Suppressor macrophage (primary cell): ENCODE data around the gene IGFN1.
"Not testable (repeated sequence)": the region's sequence is repeated elsewhere in the genome, so short reads cannot be mapped to it uniquely, and the experiment has no call there.

ENCODE experiments used
- DNase-seq, 4 experiments: peaks; one replicate each; pipeline ENCODE4 v3.0.0-alpha.2; 2020 to 2022

IGFN1 gene

DNA sequence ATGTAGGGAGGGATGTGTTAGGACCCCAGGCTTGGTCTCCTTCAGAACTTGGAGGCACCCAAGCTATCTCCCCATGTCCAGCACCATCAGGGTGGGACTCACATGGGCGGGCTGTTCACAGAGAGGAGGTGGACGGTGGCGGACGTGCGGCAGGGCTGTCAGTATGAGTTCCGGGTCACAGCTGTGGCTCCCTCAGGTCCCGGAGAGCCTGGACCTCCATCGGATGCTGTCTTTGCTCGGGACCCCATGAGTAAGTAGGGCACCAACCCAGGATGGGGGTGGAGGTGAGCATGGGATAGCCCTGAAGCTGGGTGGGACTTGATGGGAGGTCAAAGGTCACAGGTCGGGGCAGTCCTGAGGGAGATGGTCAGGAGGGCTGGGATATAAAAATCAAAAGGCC is 27.8 kb downstream of the IGFN1 start:
- DNase-seq = no peak

DNA sequence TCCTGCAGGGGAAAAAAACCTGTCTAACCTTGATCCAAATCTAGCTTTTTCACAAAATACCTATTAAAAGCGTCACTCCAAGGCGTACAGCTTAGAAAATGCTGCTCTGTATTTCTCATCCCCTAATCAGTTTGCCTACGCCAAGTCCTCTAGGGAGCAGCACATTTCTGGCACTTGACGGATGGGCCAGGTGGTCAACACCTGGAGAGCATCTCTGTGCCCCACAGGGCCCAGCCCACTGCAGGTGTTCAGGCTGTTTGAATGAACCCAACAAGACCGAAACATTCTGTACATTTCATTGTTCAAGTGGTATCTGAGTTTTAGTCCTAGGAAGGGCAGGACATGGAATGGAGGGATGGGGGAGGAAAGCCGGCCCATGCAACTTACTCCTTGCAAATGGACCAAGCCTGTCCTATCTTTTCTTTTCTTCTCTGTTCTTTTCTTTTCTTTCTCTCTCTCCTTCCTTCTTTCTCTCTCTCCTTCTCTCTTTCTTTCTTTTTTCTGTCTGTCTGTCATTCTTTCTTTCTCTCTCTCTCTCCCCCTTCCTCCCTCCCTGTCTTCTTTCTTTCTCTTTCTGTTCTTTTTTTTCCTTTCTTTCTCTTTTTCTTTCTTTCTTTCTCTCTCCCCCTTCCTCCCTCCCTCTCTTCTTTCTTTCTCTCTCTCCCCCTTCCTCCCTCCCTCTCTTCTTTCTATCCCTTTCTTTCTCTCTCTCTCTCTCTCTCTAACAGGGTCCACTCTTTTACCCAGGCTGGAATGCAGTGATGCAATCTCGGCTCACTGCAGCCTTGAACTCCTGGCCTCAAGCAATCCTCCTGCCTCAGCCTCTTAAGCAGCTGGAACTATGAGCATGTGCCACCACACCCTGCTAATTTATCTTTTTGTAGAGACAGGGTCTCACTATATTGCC is 29.1 kb downstream of the IGFN1 start:
- no peak for DNase-seq

DNA sequence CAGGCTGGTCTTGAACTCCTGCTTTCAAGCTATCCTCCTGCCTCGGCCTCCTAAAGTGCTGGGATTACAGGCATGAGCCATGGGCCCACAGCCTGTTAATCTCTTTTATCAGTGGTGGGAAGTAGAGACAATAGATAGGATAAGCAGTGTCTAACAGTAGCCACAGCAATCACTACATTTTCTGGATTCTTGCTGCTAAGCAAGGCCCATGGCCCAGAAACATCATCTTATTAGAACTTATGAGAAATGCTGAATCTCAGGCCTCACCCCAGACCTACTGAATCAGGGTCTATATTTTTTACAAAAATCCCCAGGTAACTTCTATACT is 29.7 kb downstream of the IGFN1 start:
- DNase-seq = no peak

DNA sequence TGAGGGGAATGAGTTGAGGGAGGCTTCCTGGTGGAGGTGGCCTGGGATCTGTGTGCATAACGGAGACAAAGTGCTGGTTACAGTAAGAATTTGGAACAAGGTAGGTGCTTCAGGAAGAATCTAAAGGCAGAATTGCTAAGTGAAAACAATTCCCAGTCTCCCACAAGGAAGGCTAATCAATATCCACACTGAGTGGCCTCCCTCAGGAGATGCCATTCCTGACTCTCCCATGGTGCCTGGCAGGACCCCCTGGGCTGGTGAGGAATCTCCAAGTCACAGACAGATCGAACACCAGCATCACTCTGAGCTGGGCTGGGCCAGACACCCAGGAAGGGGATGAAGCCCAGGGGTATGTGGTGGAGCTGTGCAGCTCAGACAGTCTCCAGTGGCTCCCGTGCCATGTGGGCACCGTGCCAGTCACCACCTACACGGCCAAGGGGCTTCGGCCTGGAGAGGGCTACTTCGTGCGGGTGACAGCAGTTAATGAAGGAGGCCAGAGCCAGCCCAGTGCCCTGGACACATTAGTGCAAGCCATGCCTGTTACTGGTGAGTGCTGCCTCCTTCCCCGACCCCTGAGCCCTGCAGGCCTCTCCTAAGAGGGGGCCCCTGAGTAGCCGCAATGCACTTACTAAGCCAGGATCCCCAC is 30.7 kb downstream of the IGFN1 start:
- DNase-seq = no peak

DNA sequence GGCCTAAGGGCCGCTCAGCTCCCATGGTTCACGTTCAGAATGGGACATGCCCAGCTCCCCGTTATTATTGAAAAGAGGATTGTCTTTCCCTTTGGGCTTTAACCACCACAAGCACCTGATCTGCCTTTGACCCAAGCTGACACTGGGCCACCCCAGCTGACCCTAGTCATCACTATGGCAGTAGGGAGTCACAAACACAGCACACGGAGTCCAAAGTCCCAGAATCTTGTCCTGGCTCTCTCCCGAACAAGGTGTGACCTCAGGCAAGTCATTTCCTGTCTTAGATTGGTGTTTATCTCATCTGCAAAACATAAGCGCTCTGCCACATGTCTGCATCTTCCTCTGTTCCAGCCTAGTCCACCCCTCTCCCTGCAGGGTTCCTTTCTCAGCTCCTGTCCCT is 31.5 kb downstream of the IGFN1 start:
- no peak for DNase-seq

DNA sequence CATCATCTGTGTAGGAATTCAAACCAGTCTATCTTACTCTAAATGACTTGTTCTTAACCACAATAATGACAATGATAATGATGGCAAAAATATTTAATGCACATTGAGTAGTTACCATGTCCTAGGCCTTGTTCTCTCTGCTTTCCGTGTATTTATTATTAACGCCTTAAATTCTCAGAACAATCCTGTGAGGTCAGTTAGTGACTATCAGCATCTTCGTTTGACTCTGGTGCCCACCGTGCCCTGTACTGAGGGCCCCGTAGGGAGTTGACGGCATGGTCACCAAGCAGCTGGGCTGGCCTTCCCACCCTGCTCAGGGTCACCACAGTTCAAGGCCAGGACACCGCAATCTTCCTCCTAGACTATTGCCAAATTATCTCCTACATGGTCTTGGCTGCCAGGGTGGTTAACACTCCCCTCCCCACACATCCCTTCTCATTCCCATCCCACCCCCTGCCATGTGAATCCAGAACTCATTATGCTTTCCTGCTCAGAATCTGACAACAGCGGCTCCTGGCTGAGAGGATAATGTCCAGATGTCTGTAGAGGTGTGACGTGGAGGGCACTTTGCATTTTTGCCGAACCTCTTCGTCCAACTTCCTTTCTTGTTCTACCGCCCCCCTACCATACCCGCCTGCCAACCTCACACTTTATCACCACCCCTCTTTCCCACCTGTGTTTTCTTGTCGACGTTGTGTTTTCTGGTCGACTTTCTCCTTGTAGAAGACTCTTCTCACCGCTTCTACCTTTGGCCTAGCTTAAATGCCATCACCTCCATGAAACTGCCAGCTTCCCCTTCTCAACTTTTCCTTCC is 33.4 kb downstream of the IGFN1 start:
- no peak for DNase-seq

DNA sequence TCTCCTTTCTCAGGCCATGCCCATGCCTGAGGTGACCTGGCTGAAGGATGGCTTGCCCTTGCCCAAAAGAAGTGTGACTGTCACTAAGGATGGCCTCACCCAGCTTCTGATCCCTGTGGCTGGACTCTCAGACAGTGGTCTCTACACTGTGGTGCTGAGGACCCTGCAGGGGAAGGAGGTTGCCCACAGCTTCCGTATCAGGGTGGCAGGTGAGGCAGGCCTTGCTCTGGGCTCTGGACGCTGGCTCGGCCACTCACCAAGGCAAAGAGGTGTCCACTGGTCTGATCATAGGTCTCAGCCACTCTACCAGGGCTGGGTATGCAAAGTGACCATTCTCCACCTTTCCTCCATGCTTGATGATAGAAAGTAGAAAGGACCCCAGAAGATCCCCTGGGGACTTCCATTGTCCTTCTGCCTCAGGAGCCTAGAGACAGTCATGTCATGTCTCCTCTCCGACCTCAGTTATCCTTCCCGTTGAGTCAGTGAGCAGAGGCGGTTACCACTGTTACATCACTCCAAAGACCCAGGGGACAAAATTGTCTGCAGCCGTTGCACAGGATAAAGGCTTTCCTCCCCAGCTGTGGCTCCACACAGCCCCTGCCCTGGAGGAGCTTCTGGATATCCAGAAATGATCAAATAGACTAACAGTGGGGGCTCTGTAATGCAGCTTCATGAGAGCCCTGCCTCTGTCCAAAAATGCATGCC is 34.2 kb downstream of the IGFN1 start:
- peak in 1 of 4 experiments; percentile 7 for DNase-seq

DNA sequence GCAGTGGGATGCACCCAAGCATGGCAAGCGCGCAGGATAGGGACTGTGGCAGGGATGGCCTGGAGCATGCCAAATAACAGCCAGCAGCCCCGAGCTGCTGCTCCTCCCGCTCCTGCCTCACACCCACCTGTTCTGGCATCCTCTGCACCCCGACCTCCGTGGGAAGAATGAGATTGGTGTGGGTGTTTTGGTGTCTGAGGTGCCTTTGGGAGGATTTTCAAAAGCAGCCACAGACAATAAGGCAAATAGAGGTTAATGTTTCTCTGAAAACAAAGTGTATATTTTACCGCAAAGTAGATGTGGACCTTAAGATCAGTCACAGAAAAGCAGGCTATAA is 35.5 kb downstream of the IGFN1 start:
- no peak for DNase-seq

DNA sequence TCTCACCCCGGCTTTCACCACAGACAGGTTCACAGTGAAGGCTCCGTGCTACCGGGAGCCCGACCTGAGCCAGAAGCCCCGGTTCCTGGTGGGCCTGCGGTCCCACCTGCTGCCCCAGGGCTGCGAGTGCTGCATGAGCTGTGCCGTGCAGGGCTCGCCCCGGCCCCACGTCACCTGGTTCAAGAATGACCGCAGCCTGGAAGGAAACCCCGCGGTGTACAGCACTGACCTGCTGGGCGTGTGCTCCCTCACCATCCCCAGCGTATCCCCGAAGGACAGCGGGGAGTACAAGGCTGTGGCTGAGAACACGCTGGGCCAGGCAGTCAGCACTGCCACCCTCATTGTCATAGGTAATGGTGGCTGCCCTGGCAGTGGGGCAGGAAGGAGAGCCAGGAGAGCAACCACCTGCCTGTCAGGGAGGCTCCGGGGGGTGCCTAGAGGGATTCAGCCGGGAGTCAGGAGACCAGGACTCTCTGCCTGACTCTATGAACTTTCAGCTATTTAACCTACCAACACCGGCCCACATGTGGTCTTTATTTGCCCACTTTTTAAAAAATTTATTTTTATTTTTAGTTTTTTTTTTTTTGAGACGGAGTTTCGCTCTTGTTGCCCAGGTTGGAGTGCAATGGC is 36.4 kb downstream of the IGFN1 start:
- no peak for DNase-seq

DNA sequence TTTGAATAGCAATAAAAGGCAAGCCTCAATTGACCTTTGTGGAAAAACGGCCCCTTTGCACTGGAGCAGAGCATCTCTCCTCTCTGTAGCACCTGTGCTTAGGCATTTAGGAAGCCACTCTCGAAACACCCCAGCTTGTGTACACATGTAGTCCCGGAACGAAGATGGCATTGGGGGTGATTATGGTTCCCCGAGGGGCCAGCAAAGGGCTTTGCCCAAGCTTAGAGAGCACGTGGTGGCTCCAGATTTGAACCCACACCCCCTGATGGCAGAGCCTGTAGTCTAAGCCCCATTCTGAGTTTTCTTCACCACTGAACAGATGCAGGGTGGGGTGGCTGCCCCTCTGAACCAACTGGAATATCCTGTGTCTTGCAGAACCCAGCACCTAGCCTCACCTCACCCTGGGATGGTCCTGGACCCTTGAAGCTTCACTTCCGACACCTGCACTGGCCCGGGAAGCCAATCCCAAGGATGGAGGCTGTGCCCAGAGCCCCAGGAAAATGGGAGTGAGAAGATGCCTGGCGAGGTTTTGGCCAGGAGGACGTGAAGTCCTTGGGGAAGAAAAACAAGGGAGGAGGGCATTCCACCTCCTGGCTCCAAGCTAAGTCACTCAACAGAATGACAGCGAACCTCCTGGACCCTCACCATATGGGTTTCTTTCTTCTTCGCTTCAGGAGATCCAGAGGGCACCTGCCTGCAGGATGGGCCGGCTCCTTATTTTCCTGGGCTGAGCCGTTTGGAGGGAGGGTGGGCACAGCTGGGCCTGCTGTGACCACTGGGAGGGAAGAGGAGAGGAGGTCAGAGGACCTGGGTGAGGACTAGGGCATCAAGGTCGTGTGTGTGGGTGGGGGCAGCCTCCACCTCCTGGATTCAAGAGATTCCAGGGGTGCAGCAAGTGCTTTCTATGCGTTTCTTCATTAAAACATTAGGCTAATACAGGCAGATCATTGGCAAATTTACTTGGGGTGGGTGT is 37.7 kb downstream of the IGFN1 start:
- DNase-seq = no peak

DNA sequence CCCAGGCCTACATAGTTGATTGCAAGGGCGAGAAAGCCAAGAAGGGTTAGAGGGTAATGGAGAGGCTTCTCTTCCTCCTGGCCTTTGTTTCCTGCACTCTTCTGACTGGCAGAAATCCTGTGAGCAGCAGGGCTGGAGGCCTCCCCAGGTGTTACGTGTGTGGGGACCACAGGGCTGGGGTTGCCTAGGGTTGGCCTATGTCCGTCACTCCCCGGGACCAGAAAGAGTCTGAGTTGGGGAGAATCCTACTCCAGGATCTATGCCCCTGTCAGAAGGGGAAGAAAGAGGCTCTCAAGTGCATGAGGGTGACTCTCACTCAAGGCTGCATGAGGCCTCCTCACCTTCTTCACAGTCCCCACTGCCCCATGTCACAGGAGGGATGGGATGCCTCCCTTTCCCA is 38.5 kb downstream of the IGFN1 start:
- DNase-seq = no peak

DNA sequence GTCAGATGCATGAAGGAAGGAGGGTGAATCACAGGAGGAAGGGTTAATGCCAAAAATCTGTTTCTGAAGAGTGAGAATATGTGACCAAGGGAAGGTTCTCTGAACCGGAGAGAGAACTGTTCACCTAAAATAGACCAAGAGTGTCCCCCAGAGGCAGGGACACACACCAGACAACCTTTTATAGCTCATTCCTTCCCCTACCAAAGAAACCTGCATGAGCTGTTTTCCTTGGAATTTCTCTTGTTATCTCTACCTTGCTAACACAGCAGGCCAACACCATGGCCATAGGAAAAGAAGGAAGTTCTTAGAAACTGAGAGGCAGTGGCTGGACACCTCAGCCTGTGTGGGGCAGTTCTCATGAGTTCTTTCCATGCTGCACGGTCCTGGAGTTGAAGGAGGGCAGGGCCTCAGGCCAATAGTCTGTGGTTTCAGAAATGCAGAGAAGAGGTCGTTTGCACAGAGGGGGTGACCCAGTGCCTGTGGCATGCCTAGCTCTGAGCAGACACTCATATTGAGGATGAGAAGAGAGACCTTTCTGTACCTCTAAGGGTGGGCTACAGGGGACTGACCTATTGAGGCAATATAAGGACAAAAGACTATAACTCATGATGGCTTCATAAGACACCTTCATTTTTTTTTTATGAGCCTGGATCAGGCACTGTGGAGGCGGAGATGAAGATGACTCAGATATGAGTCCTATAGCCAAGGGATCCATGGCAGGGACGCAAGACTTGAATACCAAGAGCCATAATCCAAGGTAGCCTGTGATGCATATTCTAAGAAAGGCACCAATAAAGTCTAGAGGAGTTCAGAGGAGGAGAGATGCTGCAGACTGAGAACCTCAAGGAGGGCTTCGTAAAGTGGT is 39.4 kb downstream of the IGFN1 start:
- no peak for DNase-seq

DNA sequence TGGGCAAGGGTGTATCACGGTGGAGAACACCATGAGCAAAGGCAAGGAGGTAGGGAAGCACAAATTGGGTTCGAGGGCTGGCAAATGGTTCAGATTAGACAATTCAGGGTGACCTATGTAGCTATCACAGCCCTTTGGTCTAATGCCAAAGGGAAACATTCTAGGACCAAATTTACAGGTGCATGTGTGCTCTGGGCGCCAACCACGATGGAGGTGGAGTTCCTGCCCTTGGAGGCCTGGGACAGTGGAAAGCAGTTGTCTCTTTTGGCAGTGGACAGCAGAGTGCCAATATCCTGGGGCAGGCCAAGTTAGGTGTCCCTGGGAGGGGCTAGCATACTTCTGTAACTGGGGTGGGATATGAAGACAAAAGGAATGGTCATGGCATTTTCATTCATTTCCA is 40.1 kb downstream of the IGFN1 start:
- no peak for DNase-seq

DNA sequence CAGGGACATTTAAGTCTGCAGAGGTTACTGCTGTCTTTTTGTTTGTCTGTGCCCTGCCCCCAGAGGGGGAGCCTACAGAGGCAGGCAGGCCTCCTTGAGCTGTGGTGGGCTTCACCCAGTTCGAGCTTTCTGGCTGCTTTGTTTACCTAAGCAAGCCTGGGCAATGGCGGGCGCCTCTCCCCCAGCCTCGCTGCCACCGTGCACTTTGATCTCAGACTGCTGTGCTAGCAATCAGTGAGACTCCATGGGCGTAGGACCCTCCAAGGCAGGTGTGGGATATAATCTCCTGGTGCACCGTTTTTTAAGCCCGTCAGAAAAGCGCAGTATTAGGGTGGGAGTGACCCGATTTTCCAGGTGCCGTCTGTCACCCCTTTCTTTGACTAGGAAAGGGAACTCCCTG is 49.0 kb downstream of the IGFN1 start:
- not testable (repeated sequence) for DNase-seq

DNA sequence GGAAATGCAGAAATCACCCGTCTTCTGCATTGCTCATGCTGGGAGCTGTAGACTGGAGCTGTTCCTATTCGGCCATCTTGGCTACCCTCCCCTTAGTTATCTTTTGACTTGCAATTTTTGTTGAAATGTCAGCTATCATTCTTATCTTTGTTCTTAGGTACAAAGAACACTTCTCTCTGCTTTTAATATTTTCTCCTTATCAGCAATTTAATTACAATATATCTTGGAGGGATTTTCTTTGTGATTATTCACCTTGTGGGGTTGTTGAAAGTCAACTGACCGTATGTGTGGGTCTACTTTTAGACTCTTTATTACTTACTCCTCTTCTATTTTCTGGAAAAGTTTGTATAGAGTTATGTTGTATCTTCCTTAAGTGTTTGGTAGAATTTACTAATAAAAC is 49.5 kb downstream of the IGFN1 start:
- no peak for DNase-seq

DNA sequence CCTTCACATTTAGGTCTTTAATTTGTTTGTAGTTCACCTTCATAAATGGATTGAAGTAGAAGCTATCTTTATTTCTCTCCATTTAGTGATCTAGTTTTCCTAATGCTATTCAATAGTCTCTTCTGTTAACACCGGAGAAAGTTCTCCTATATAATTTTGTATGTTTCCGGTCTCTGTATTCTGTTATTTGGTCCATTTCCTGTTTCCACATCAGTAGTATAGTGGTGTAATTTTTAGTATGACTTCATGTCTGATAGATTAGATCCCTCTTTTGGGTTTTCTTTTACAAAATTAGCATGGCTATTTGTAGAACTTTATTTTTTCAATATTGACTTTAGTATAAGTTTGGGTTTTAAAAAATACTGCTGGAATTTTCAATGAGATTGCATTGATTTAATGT is 51.1 kb downstream of the IGFN1 start:
- DNase-seq = peak in 2 of 4 experiments; percentile 20 to 28

DNA sequence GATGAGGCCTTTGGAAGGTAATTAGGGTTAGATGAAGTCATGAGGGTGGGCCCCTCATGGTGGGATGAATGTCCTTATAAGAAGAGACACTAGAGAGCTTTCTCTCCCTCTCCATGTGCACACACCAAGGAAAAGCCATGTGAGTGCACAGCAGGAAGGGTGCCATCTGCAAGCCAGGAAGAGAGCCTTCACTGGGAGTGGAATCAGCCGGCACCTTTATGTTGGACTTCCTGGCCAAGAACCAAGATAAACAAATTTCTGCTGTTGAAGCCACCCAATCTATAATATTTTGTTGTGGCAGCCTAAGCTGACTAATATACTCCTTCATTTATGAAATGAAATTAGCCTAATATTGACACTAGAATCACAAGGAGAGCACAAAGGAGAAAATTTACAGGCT is 54.5 kb downstream of the IGFN1 start:
- DNase-seq = no peak

DNA sequence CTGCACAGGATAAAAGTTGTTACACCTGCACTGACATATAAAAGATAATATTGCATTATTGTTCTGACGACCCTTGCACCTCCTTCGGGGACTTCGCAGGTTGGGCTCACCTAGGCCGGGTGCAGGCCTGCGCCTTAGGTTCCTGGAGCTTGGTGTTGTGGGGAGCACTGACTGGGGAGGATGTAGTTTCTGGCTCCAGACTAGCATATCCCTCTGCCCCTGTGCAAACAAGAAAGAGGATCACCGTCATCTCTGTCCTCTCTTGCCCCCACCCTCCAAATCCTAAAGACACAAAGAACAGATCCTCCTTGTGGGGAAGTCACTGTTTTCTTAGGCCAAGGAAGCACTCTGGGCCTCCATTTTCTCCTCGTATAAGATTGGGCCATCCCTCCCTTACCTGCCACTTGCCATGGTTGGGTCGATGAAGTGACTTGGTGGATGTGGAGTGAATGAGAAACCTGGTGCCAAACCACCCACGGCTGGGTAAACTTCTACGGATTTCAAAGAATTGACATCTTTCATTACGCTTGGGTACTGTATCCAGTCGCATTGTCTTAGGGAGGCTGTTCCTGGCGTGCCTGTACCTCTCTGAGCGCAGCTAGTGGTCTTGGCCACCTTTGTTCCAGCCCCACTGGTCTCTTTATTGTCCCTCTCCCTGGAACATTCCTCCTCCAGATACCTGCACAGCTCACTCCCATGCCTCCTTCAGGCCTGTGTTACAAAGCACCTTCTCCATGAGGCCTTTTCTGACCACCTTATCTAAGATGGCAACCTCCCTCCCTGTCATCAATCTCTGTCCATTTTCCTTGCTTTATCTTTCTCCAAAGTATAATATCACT is 58.3 kb downstream of the IGFN1 start:
- no peak for DNase-seq

DNA sequence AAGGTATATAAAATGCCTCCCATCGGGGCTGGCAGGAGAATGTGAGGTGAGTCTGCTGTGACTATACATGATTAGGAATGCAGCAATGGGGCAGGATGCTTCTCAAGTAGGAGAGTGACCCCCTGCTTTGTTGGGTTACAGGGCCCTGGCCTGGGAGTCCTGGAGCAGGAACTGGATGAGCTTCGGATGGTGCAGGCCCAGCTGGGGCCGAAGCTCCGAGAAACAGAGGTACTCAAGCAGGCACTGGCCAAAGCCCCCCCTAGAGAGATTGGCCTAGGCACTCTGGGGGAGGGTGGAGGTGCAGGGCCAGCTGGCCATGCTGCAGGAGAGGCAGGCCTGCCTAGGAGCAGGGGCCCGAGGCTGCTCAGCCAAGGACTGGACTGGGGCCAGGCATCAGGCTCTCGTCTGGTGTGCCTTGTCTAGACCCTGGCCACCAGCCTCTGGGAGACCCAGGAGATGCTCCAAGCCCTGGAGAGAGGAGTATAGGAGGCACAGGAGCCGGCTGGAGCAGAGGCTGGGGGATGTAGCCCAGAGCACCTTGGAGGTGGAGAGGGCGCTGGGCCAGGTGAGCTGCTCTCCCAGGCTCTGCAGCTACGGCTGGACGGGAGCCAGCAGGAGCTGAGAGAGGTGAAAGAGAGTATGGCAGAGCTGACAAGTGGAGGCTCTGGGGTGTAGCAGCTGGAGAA is 59.8 kb downstream of the IGFN1 start:
- DNase-seq = no peak
